Progenitor cell of endocrine pancreas (in vitro differentiated cells): Measurements from ENCODE around the gene ANGEL2. TPM values are rescaled to one million over a fixed set of nuclear protein-coding genes. Genes with fewer than 3 reads are reported as not detected.

ENCODE experiments used
- DNase-seq: peaks from one replicate; pipeline ENCODE4 v3.0.0; 2021; ENCODE audit warnings: low spot score; ENCODE audit not compliant: unreplicated experiment
- H3K27ac Mint-ChIP-seq: 2 replicates; pipeline ENCODE4 v1.8.0; 2021; ENCODE audit warnings: mild to moderate bottlenecking, moderate library complexity, mixed read lengths
- H3K27me3 Mint-ChIP-seq: 2 replicates; pipeline ENCODE4 v1.8.0; 2021; ENCODE audit warnings: mixed read lengths
- H3K36me3 Mint-ChIP-seq: 2 replicates; pipeline ENCODE4 v1.8.0; 2022; ENCODE audit warnings: mixed read lengths; ENCODE audit not compliant: insufficient read depth
- H3K4me1 Mint-ChIP-seq: 2 replicates; pipeline ENCODE4 v1.8.0; 2021; ENCODE audit warnings: low read depth, mixed read lengths
- H3K4me3 Mint-ChIP-seq: 2 replicates; pipeline ENCODE4 v1.8.0; 2021; ENCODE audit warnings: low read depth, mild to moderate bottlenecking, moderate library complexity, mixed read lengths
- H3K9me3 Mint-ChIP-seq: 2 replicates; pipeline ENCODE4 v1.8.0; 2021; ENCODE audit warnings: low read depth, mixed read lengths
- CTCF ChIP-seq: fragments of 200-600 bp; sonication (generic); IDR thresholded peaks from one replicate; pipeline ENCODE4 v1.5.0; 2021; ENCODE audit warnings: antibody characterized with exemption, mild to moderate bottlenecking; ENCODE audit not compliant: unreplicated experiment
- total RNA-seq: library from RNA; stranded (reverse); gene quantifications from 2 replicates; pipeline ENCODE4 v1.2.1, GENCODE V29; 2021

ANGEL2 gene
- total RNA-seq, 1 donor from 2014 or later: 50.6 TPM

- Mint-ChIP-seq H3K27me3 (peaks cover 20% of the 10 kb centered on the region), H3K9me3 (no peaks in the 10 kb centered on the region), H3K27ac (peak within 1 kb of the TSS; percentile 94), H3K4me1 (peaks cover 4% of the 10 kb centered on the region), H3K4me3 (peak within 1 kb of the TSS; percentile 83), H3K36me3 (peaks cover 4% of the 10 kb centered on the region)
- DNase-seq: peak; percentile 70
- no peak for TF ChIP-seq CTCF
Measured at GRCh38 chr1:212950243-212951125, 65.2 kb downstream of the ANGEL2 start, which contains the start of gene VASH2. TSS of gene VASH2 (plus strand) at chr1:212950541. CDS start at chr1:212951543, 1,002 bp downstream.

GRCh38 chr1:212949771-212950170 lies 65.9 kb downstream of the ANGEL2 start:
- H3K36me3 Mint-ChIP-seq: peaks cover 4% of the 10 kb centered on the region
- H3K4me3 Mint-ChIP-seq: peak overlapping the region; percentile 83
- no peak overlapping the region for H3K27ac Mint-ChIP-seq
- H3K27me3 Mint-ChIP-seq: peaks cover 20% of the 10 kb centered on the region
- H3K9me3 Mint-ChIP-seq: no peaks in the 10 kb centered on the region
- TF ChIP-seq CTCF: no peak
- no peak for DNase-seq
- peaks cover 4% of the 10 kb centered on the region for H3K4me1 Mint-ChIP-seq

DNA sequence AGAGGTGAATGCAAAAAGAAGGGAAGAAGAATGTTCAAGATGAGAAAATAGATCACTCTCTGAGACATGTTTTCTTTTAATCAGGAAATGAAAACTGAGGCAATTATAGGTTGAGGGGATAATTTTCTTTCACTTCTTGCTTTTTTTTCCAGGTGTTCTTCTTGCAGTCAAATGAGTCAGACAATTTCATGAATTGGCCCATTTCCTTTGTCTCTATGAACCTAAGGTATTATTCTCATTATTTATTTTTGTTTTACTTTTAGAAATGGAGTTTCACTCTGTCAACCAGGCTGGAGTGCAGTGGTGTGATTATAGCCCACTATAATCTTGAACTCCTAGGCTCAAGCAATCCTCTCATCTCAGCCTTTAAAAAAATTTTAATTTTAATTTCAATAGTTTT lies 68.8 kb downstream of the ANGEL2 start:
- DNase-seq: no peak
- Mint-ChIP-seq H3K27me3 (peaks cover 14% of the 10 kb centered on the region), H3K4me1 (peaks cover 2% of the 10 kb centered on the region), H3K36me3 (no peaks in the 10 kb centered on the region), H3K4me3 (no peak overlapping the region), H3K27ac (no peak overlapping the region), H3K9me3 (peaks cover 3% of the 10 kb centered on the region)
- no peak for TF ChIP-seq CTCF

DNA sequence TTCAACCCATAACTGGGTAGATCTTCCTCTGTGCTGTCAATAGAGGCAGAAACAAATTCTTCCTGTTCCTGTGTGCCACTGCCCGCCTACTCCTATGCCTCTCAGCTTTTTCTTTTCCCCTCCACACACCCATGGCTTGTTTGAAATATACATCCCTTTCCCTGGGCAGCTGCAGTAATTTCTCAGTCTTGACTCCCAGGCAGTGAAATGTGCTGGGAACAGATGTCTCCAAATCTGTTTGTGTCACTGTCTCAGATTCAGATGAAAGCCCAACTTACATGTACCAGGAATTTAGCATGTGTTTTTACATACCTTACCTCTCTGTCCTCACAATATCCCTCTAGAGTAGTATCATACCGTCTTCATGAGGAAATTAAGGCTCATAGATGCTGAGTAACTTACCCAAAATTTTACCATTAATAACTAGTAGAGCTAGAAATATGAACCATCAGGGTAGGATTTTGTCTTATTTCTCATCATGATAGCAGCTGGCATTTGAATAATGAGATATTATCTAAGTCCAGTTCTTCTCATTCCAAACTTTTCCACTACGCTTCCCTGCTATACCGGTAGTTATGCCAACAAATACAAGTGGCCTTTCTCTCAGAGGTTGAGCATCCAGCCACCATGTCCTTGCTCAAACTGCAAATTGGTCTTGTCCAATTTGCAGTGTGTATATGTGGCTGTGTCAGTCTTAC lies 70.1 kb downstream of the ANGEL2 start:
- Mint-ChIP-seq H3K4me3 (no peak overlapping the region), H3K4me1 (peaks cover 2% of the 10 kb centered on the region), H3K9me3 (peaks cover 10% of the 10 kb centered on the region), H3K27ac (no peak overlapping the region), H3K27me3 (peaks cover 12% of the 10 kb centered on the region), H3K36me3 (peaks cover 3% of the 10 kb centered on the region)
- TF ChIP-seq CTCF: no peak
- no peak for DNase-seq

- H3K9me3 Mint-ChIP-seq: peaks cover 13% of the 10 kb centered on the region
- peaks cover 4% of the 10 kb centered on the region for H3K36me3 Mint-ChIP-seq
- H3K4me3 Mint-ChIP-seq: no peak overlapping the region
- DNase-seq: no peak
- peaks cover 10% of the 10 kb centered on the region for H3K27me3 Mint-ChIP-seq
- TF ChIP-seq CTCF: no peak
- H3K4me1 Mint-ChIP-seq: no peaks in the 10 kb centered on the region
- no peak overlapping the region for H3K27ac Mint-ChIP-seq
Measured at GRCh38 chr1:212945056-212945455, 70.6 kb downstream of the ANGEL2 start.
